HepG2 (cell line): ENCODE data around the gene LTB4R. TPM values are rescaled to one million over a fixed set of nuclear protein-coding genes. Genes with fewer than 3 reads are reported as not detected.

Experiments used
- ATF2 ChIP-seq: sonication (generic); formaldehyde crosslinking; IDR thresholded peaks from 2 replicates; pipeline ENCODE4 v1.4.0; 2020; ENCODE audit warnings: missing genetic modification reagents
- FOXK1 ChIP-seq: sonication (generic); formaldehyde crosslinking; IDR thresholded peaks from 2 replicates; pipeline ENCODE4 v1.4.0; 2020; ENCODE audit warnings: low read depth, missing genetic modification reagents, borderline replicate concordance
- GATAD1 ChIP-seq: IDR thresholded peaks from 2 replicates; pipeline ENCODE4 v1.6.1; 2016; ENCODE audit warnings: missing genetic modification reagents, missing compliant biosample characterization
- MBD4 ChIP-seq: IDR thresholded peaks from 2 replicates; pipeline ENCODE4 v1.6.1; 2012; ENCODE audit warnings: low read length, inconsistent platforms, borderline replicate concordance
- PITX1 ChIP-seq: sonication (generic); formaldehyde crosslinking; IDR thresholded peaks from 2 replicates; pipeline ENCODE4 v1.5.1; 2020; ENCODE audit warnings: mild to moderate bottlenecking, missing genetic modification reagents
- RAD21 ChIP-seq: fragments of 450-650 bp; formaldehyde crosslinking; IDR thresholded peaks from 2 replicates; pipeline ENCODE4 v1.5.0; 2020; ENCODE audit warnings: mild to moderate bottlenecking
- SAFB2 ChIP-seq: sonication (generic); formaldehyde crosslinking; IDR thresholded peaks from 2 replicates; pipeline ENCODE4 v1.5.1; 2020; ENCODE audit warnings: missing genetic modification reagents, low read depth, mild to moderate bottlenecking, borderline replicate concordance
- SIN3B ChIP-seq: fragments of 150-350 bp; IDR thresholded peaks from 2 replicates; pipeline ENCODE4 v1.6.1; 2014; ENCODE audit warnings: low read length
- ZBTB8A ChIP-seq: sonication (generic); formaldehyde crosslinking; IDR thresholded peaks from 2 replicates; pipeline ENCODE4 v1.4.0; 2020; ENCODE audit warnings: mild to moderate bottlenecking, low read depth, missing genetic modification reagents, borderline replicate concordance
- ZFP36L2 ChIP-seq: sonication (generic); formaldehyde crosslinking; IDR thresholded peaks from 2 replicates; pipeline ENCODE4 v1.4.0; 2020; ENCODE audit warnings: missing genetic modification reagents
- ZFY ChIP-seq: sonication (generic); formaldehyde crosslinking; IDR thresholded peaks from 2 replicates; pipeline ENCODE4 v1.4.0; 2020; ENCODE audit warnings: missing genetic modification reagents
- ZNF143 ChIP-seq: sonication (generic); formaldehyde crosslinking; IDR thresholded peaks from 2 replicates; pipeline ENCODE4 v1.4.0; 2020; ENCODE audit warnings: missing genetic modification reagents
- ZNF20 ChIP-seq: sonication (generic); formaldehyde crosslinking; IDR thresholded peaks from 2 replicates; pipeline ENCODE4 v1.4.0; 2020; ENCODE audit warnings: mild to moderate bottlenecking, moderate library complexity, missing genetic modification reagents
- ZNF414 ChIP-seq: sonication (generic); formaldehyde crosslinking; IDR thresholded peaks from 2 replicates; pipeline ENCODE4 v1.5.0; 2020; ENCODE audit warnings: missing genetic modification reagents
- ZNF460 ChIP-seq: sonication (generic); formaldehyde crosslinking; IDR thresholded peaks from 2 replicates; pipeline ENCODE4 v1.5.1; 2020; ENCODE audit warnings: missing genetic modification reagents, mild to moderate bottlenecking, borderline replicate concordance
- polyA plus RNA-seq, 8 experiments: library from polyadenylated mRNA; depleted of rRNA in 3 of 8; stranded (reverse) in 7 of 8; unstranded in 1 of 8; fragments of >200 nt; fragmentation: Illumina TruSeq in 4 of 8; extraction: Trizol in 4 of 8; gene quantifications; 2 replicates each; pipeline versions ENCODE4 v1.2.1 to v1.2.3, GENCODE V29; 2011 to 2016; ENCODE audit warnings: low read depth in 4 of 8, missing spikeins in 1 of 8, mixed read lengths in 1 of 8; ENCODE audit not compliant: insufficient read depth in 1 of 8
- total RNA-seq, 5 experiments: library from RNA; depleted of rRNA; stranded (reverse); fragments of >200 nt; fragmentation: Illumina TruSeq; extraction: Trizol; gene quantifications; 2 replicates each; pipeline ENCODE4 v1.2.3, GENCODE V29; 2016; ENCODE audit warnings: low read depth in 1 of 5
- TF ChIP-seq, protein P1 (sequence below): sonication (generic); formaldehyde crosslinking; IDR thresholded peaks from 2 replicates; pipeline ENCODE4 v1.8.0; 2022; ENCODE audit warnings: mild to moderate bottlenecking, missing genetic modification reagents, moderate library complexity
- TF ChIP-seq, protein P2 (sequence below): sonication (generic); formaldehyde crosslinking; IDR thresholded peaks from 2 replicates; pipeline ENCODE4 v1.4.0; 2020; ENCODE audit warnings: missing genetic modification reagents
- TF ChIP-seq, protein P3 (sequence below): sonication (generic); formaldehyde crosslinking; IDR thresholded peaks from 2 replicates; pipeline ENCODE4 v1.9.0; 2022; ENCODE audit warnings: low read depth, missing genetic modification reagents
- TF ChIP-seq, protein P4 (sequence below): sonication (generic); formaldehyde crosslinking; IDR thresholded peaks from 2 replicates; pipeline ENCODE4 v1.5.1; 2020; ENCODE audit warnings: missing genetic modification reagents, mild to moderate bottlenecking, borderline replicate concordance

Gene LTB4R
- total and polyA plus RNA-seq, 2 of the 13 experiments (the other 11 are each of a cell fraction or from before 2014, with no cell fraction given): 3.2 to 8.2 TPM

DNA sequence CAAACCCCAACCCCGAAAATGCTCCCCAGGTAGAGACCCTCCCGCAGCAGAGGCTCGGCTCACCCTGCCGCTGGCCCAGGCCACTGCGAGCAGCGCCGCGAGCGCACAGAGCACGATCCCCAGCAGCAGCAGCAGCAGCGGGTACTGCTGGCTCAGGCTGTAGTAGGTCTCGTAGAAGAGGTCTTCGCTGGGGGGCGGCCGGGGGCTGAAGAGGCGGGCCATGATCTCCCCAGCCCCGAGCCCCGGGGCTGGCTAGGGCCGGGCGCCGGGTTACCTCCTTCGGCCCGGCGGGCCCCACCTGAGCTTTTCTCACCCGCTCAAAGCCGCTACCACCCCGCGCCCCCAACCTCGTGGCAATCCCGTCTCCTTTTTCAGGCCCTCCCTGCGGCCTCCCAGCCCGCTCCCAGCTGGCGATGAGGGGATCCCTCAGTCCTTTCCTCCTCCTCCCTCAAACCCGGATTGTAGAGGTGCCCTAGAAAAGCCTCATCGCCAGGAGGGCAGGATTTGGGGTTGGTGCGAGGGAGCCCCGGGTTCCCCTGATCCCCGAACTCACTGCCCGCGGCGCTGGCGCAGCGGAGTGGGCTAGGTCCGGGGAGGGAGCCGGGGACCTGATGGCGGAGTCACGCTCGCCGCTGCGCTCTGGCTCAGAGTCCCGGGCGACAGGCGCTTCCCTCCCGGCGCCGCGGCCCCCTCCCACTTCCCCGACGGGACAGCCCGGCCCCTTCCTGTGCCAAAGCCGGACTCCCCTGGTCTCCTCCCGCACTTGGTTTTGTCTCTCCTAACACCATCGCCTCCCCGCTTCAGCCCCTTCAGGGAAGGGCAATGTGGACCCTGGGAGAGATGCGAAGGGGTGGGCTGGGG, 23.4 kb downstream of the LTB4R start, which contains the start of gene ADCY4 (continued):
- TF ChIP-seq ATF2: no peak
- TF ChIP-seq, protein P1, sequence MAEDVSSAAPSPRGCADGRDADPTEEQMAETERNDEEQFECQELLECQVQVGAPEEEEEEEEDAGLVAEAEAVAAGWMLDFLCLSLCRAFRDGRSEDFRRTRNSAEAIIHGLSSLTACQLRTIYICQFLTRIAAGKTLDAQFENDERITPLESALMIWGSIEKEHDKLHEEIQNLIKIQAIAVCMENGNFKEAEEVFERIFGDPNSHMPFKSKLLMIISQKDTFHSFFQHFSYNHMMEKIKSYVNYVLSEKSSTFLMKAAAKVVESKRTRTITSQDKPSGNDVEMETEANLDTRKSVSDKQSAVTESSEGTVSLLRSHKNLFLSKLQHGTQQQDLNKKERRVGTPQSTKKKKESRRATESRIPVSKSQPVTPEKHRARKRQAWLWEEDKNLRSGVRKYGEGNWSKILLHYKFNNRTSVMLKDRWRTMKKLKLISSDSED (CRISPR knock-in tag): no peak
- TF ChIP-seq ZNF20 (CRISPR knock-in tag): 0 out of 2 replicates have a peak, but pooled peaks have one; percentile 35
- TF ChIP-seq ZFP36L2 (CRISPR knock-in tag): no peak
- TF ChIP-seq FOXK1 (CRISPR knock-in tag): no peak
- no peak for TF ChIP-seq ZBTB8A
- TF ChIP-seq GATAD1: no peak
- TF ChIP-seq PITX1 (CRISPR knock-in tag): no peak
- no peak for TF ChIP-seq ZFY (CRISPR knock-in tag)
- TF ChIP-seq, protein P2, sequence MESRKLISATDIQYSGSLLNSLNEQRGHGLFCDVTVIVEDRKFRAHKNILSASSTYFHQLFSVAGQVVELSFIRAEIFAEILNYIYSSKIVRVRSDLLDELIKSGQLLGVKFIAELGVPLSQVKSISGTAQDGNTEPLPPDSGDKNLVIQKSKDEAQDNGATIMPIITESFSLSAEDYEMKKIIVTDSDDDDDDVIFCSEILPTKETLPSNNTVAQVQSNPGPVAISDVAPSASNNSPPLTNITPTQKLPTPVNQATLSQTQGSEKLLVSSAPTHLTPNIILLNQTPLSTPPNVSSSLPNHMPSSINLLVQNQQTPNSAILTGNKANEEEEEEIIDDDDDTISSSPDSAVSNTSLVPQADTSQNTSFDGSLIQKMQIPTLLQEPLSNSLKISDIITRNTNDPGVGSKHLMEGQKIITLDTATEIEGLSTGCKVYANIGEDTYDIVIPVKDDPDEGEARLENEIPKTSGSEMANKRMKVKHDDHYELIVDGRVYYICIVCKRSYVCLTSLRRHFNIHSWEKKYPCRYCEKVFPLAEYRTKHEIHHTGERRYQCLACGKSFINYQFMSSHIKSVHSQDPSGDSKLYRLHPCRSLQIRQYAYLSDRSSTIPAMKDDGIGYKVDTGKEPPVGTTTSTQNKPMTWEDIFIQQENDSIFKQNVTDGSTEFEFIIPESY (CRISPR knock-in tag): peak; percentile 83
- TF ChIP-seq, protein P3, sequence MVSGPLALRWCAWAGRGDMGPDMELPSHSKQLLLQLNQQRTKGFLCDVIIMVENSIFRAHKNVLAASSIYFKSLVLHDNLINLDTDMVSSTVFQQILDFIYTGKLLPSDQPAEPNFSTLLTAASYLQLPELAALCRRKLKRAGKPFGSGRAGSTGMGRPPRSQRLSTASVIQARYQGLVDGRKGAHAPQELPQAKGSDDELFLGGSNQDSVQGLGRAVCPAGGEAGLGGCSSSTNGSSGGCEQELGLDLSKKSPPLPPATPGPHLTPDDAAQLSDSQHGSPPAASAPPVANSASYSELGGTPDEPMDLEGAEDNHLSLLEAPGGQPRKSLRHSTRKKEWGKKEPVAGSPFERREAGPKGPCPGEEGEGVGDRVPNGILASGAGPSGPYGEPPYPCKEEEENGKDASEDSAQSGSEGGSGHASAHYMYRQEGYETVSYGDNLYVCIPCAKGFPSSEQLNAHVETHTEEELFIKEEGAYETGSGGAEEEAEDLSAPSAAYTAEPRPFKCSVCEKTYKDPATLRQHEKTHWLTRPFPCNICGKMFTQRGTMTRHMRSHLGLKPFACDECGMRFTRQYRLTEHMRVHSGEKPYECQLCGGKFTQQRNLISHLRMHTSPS (CRISPR knock-in tag): no peak
- TF ChIP-seq SIN3B: no peak
- no peak for TF ChIP-seq ZNF460 (CRISPR knock-in tag)
- TF ChIP-seq SAFB2 (CRISPR knock-in tag): peak; percentile 59; the same call in 1 of the 2 replicates
- TF ChIP-seq RAD21 (CRISPR knock-in tag): no peak
- no peak for TF ChIP-seq ZNF414 (CRISPR knock-in tag)
- TF ChIP-seq, protein P4, sequence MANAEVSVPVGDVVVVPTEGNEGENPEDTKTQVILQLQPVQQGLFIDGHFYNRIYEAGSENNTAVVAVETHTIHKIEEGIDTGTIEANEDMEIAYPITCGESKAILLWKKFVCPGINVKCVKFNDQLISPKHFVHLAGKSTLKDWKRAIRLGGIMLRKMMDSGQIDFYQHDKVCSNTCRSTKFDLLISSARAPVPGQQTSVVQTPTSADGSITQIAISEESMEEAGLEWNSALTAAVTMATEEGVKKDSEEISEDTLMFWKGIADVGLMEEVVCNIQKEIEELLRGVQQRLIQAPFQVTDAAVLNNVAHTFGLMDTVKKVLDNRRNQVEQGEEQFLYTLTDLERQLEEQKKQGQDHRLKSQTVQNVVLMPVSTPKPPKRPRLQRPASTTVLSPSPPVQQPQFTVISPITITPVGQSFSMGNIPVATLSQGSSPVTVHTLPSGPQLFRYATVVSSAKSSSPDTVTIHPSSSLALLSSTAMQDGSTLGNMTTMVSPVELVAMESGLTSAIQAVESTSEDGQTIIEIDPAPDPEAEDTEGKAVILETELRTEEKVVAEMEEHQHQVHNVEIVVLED: no peak
- no peak for TF ChIP-seq ZNF143 (CRISPR knock-in tag)
- TF ChIP-seq MBD4: no peak
